ENCODE measurements around the gene ANG. TPM values are rescaled to one million over a fixed set of nuclear protein-coding genes. Genes with fewer than 3 reads are reported as not detected.
"Not testable (repeated sequence)": the region's sequence is repeated elsewhere in the genome, so short reads cannot be mapped to it uniquely, and the experiment has no call there.

The ANG gene
- total RNA-seq (7.8 TPM), polyA plus RNA-seq (47.3 TPM)

DNA sequence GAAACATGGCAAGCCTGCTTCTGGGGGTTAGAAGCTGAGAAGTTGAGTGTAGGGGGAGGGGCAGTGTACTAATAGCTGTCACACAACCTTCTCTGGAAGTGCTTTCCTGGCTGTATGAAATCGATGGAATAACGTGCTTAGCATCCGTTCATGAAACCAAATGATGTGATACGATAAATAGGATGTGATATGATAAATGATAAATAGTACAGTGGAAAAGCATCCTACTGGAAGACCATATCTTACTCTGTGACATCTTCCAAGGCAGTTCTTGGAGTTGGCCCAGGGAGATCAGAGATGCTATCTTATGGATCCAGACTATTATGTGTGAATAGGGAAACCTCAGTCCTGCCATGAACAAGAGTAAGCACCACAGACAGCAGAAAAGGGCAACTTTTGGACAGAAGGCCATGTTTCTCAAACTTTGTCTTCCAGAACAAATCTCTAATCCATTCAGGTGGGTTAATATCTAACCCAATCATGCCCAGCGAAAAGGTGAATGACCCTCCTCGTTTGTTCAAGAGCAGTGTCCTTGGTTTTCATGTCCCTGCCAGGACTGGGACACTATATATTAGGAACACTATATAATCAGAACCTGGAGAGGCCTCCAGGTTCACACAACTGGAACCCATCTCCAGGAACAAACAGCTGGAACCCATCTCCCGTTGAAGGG, at the start of gene ANG:
TSS of gene ANG (plus strand) at position 598 of the 673 bp plus-strand sequence. CDS start 4,801 bp downstream, outside the sequence.
- WGBS, result 78% methylated on average over 7 of the region's 7 CpGs
- Histone ChIP-seq H3K4me1 (ENCODE audit: insufficient read depth) (no peaks in the 10 kb centered on the region), H3K4me3 (ENCODE audit: low read depth, low read length) (no peak within 1 kb of the TSS)

DNA sequence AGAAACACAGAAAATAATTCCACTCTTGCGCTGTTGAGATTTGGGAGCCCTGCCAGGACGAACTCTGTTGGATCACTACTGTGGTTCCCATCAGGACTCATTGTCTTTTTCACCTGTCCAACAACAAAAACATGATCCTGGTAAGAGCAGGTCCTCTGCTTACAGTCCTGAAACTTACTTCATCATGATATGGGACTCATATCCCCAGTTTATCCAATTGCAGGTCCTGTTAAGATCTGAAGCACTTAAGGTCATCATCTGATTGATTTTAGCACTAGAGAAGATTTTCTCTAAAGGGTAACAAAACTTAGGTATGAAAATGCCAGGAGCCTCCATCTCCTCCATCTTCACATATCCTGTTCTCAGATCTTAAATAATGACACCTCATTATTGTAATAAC, 47.0 kb upstream of the ANG start, which contains the start of gene OR6S1:
TSS of gene OR6S1 (minus strand) at position 101 of the 400 bp plus-strand sequence. CDS start at position 101, 0 bp downstream.
- WGBS, result 84% methylated on average over 2 of the region's 2 CpGs
- H3K36me3 ChIP-seq (ENCODE audit: insufficient read depth), result no peaks in the 10 kb centered on the region
- H3K4me3 ChIP-seq (ENCODE audit: low read depth, low read length), result no peak within 1 kb of the TSS
- no peak within 1 kb of the TSS for H3K27ac ChIP-seq (ENCODE audit: low read depth)
- no peaks in the 10 kb centered on the region for H3K4me1 ChIP-seq (ENCODE audit: insufficient read depth)
- DNase-seq (ENCODE audit: extremely low spot score), result no peak

More for the DNA sequence above, at the start of gene ANG:
- no peak for DNase-seq (ENCODE audit: extremely low spot score)
- Histone ChIP-seq H3K36me3 (ENCODE audit: insufficient read depth) (no peaks in the 10 kb centered on the region), H3K27ac (ENCODE audit: low read depth) (no peak within 1 kb of the TSS)

DNA sequence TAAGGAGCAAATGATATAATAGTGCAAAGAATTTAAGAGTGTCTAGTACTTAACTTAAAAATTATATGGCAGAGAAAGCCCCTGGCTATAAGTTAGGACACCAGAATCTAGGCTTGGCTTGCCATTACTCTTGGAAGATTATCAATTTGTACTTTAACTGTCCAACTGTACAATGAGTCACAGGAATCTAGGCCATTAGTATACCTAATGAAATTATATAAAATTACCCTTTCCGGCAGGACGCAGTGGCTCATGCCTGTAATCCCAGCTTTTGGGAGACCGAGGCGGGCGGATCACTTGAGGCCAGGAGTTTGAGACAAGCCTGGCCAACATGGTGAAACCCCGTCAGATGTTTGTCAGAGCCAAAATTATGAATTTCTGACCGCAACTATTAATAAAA, 46.4 kb upstream of the ANG start:
- Histone ChIP-seq H3K4me1 (ENCODE audit: insufficient read depth) (no peaks in the 10 kb centered on the region), H3K27ac (ENCODE audit: low read depth) (no peak overlapping the region), H3K36me3 (ENCODE audit: insufficient read depth) (no peaks in the 10 kb centered on the region), H3K4me3 (ENCODE audit: low read depth, low read length) (no peak overlapping the region)
- no peak for DNase-seq (ENCODE audit: extremely low spot score)
- 85% methylated on average over 7 of the region's 7 CpGs for WGBS

DNA sequence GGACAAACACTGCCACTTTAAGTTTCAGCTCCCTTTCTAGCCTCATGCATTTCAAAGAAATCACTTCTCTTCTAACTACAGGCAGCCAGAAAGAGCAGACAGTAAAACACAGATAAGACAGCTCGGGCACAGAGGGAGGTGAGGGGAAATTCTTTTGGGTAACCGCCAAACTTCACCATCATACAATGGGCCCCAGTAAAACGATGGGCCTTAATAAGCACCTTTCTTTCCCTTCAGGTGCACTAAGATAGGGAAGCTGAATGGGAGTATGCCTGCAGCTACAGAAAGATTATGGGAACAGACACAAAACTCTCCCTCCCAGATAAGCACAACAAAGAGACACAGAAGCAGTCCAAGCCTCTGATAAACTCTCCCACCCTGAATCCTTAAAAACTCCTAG, 45.8 kb upstream of the ANG start:
- H3K4me1 ChIP-seq (ENCODE audit: insufficient read depth); H3K4me3 ChIP-seq (ENCODE audit: low read depth, low read length); H3K27ac ChIP-seq (ENCODE audit: low read depth); H3K36me3 ChIP-seq (ENCODE audit: insufficient read depth); DNase-seq (ENCODE audit: extremely low spot score): not testable (repeated sequence)
- 7% methylated on average over 3 of the region's 3 CpGs for WGBS

DNA sequence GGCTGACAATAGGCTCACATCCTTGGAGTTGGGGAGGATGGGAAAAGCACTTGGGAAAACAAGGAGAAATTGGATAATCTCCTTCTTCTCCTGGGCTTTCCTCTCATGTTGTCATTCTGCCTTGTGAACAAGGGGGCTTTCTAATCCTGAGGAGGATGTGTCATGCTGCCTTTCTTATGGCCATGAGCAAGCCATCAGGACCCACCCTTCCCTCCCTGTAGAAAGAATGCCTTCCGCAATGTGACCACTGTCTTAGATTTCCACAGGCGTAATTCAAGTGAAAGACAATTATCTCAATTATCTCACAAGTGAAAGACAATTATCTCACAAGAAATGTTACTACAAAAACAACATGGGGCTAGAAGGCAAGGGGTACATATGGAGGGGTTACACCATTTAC, 44.0 kb upstream of the ANG start:
- no peaks in the 10 kb centered on the region for H3K4me1 ChIP-seq (ENCODE audit: insufficient read depth)
- H3K36me3 ChIP-seq (ENCODE audit: insufficient read depth), result no peaks in the 10 kb centered on the region
- WGBS, result 86% methylated on average over 2 of the region's 2 CpGs
- no peak for DNase-seq (ENCODE audit: extremely low spot score)
- no peak overlapping the region for H3K4me3 ChIP-seq (ENCODE audit: low read depth, low read length)
- H3K27ac ChIP-seq (ENCODE audit: low read depth), result no peak overlapping the region

DNA sequence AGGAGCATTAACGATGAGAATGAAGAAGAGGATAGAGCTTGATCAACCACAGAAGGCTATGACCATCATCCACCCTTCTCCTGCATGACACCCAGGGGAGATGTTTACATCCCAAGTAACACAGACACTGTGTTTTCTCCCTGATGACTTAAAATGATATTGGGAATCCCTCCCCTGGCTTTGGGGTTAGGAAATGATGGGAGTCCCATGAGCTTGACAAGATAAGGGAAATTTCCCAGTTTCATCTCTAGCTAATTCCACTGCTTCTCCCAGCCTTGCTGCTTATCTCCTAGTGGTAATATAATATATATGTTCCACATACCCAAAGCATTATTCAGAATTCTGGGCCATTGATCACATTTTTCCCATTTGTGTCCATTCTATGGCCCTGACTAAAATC, 43.1 kb upstream of the ANG start:
- DNase-seq (ENCODE audit: extremely low spot score), result no peak
- Histone ChIP-seq H3K4me1 (ENCODE audit: insufficient read depth) (no peaks in the 10 kb centered on the region), H3K36me3 (ENCODE audit: insufficient read depth) (no peaks in the 10 kb centered on the region), H3K27ac (ENCODE audit: low read depth) (no peak overlapping the region), H3K4me3 (ENCODE audit: low read depth, low read length) (no peak overlapping the region)
- WGBS, result 92% methylated on average over 1 of the region's 1 CpG

DNA sequence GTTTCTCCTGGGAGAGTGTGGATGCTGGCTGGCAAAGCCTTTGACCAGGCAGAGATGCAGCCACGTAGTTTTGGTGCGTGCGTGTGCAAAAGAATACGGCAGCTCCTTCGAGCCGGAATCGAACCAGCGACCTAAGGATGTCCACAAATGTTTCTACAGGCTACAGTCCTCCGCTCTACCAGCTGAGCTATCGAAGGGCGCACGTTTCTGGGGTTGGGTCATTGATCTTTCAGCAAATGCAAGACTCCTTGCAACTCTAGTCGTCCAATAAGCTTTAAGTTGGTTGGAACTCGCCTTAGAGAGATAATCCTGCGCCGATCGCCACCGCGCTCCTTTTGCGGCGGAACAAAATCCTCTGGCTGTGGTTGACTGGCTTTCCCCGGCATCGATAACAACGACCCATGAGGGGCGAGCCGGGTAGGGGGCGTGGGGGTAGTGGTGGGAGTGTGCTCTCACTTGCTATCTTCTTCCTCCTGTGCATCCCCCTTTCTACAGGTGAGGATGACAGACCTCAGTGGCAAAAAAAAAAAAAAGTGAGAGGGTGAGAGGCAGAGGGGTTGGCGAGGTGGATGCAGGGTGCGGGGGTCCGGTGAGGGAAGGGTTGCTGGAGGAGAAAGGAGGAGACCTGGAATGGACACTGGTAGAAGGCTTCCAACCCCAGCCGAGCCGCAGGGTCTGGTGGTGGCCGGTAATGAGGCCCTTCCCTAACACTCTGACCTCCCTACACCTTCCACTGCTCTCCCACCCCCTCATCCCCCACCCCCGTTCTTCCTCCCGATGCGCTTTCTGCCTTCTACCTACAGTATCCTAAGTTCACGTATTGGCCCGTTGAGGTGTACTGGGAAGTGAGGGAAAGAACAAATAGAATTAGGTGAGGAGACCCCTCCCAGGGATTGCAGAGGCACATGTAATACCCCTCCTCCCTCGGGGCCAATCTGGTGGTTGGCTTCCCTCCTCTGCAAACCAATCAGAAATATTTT, 35.3 kb upstream of the ANG start:
- WGBS, result 2% methylated on average over 39 of the region's 39 CpGs
- no peak for DNase-seq (ENCODE audit: extremely low spot score)
- no peak overlapping the region for H3K27ac ChIP-seq (ENCODE audit: low read depth)
- H3K4me3 ChIP-seq (ENCODE audit: low read depth, low read length), result no peak overlapping the region
- no peaks in the 10 kb centered on the region for H3K4me1 ChIP-seq (ENCODE audit: insufficient read depth)
- no peaks in the 10 kb centered on the region for H3K36me3 ChIP-seq (ENCODE audit: insufficient read depth)

DNA sequence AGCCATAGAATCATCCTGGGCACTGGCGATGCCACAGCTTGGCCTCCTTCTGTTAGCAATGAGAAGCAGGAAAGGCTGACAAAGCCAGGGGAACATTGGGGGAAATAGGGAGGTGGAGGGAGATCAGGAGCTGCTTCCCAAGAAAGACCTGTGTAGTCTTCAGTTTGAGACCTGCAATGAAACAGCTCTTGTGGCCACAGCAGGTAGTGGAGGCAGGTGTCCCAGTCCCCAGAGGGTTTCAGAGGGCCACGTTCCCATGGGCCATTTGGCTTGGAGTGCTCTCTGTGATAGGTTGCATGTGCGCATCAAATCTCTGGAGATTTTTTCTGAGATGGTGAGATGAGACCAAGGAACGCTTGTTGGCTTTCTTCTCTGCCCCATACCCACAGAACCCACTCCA, 32.7 kb upstream of the ANG start:
- H3K4me3 ChIP-seq (ENCODE audit: low read depth, low read length), result no peak overlapping the region
- no peak for DNase-seq (ENCODE audit: extremely low spot score)
- WGBS, result 83% methylated on average over 4 of the region's 4 CpGs
- no peak overlapping the region for H3K27ac ChIP-seq (ENCODE audit: low read depth)
- no peaks in the 10 kb centered on the region for H3K4me1 ChIP-seq (ENCODE audit: insufficient read depth)
- no peaks in the 10 kb centered on the region for H3K36me3 ChIP-seq (ENCODE audit: insufficient read depth)

DNA sequence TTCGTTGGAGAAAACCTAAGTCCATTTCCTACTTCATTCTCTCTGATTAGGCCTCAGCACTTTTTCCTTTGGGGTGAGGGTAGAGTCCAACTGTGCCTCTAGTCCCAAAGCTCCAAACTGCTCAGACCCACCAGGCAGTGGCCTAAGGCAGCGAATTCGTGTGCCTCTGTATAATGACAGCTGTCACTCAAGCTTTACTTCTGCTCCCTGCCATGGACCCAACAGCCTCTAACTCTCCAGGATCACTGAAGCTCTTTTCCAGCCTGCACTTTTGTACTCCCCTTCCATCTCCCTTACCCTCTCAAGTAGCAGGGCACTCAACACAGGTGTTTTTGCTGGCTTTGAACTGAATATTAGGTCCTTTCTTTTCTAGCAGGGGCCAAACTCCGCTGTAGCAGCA, 32.3 kb upstream of the ANG start:
- H3K27ac ChIP-seq (ENCODE audit: low read depth), result no peak overlapping the region
- H3K36me3 ChIP-seq (ENCODE audit: insufficient read depth), result no peaks in the 10 kb centered on the region
- DNase-seq (ENCODE audit: extremely low spot score), result no peak
- WGBS, result 76% methylated on average over 4 of the region's 4 CpGs
- H3K4me3 ChIP-seq (ENCODE audit: low read depth, low read length), result no peak overlapping the region
- H3K4me1 ChIP-seq (ENCODE audit: insufficient read depth), result no peaks in the 10 kb centered on the region

DNA sequence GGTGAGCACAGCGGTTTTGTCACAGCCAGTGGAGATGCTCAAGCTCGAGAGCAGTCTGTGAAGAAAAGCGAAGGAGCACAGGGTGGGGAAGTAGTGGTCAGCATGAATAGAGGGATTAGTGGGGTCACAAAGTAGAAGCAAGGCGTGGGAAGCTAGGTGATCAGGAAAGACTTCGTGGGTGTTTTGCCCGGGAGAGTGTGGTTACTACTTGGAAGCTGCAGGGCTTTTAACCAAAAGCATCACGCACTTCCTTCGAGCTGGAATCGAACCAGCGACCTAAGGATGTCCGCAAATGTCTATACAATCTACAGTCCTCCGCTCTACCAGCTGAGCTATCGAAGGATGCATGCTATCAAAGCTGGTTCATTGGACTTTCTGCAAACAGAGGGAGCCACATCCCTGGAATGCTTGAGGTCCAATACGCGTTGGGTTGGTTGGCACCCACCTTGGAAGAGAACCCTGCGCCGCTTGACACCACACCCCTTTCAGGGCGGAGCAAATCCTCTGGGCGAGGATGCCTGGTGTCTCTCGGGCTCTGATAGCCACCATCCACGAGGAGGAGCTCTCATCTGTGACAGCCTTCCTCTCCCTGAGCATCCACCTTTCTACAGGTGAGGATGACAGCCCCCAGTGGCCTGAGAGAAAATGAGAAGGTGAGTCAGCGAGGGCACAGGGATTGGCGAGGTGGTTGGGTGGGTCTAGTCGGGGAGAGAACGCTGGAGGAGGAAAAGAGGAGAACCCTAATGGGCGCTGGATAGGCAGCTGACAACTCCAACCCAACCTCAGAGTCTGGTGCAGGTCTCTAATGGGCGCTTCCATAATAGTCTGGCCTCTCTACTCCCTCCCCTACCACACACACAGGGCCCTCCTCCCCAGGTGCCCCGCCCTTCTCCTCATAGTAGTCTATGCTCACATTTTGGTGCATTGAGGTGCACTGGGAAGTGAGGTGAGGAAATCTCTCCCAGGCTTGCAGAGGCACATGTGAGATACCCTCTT, 31.1 kb upstream of the ANG start:
- no peak for DNase-seq (ENCODE audit: extremely low spot score)
- WGBS, result 25% methylated on average over 28 of the region's 28 CpGs
- H3K4me1 ChIP-seq (ENCODE audit: insufficient read depth), result no peaks in the 10 kb centered on the region
- no peak overlapping the region for H3K4me3 ChIP-seq (ENCODE audit: low read depth, low read length)
- H3K27ac ChIP-seq (ENCODE audit: low read depth), result no peak overlapping the region
- no peaks in the 10 kb centered on the region for H3K36me3 ChIP-seq (ENCODE audit: insufficient read depth)

DNA sequence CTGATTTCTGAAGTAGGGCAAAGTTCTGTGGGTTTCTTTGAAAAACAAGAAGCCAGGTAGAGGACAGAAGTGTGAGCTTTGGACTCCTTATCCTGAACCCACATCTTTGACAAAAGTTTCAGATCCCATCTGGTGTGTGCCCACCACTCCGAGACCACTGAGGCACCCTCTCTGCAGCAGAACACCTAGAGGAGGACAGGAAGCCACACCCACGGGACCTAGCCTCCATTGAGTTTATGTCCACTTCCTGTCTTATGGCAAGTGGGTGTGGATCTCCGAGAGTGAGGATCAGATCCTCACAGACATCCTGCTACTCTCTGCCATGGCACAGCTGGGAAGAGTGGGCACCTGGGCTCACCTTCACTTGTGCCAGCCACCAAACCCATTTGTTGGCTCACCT, 30.3 kb upstream of the ANG start:
- no peak for DNase-seq (ENCODE audit: extremely low spot score)
- Histone ChIP-seq H3K4me3 (ENCODE audit: low read depth, low read length) (no peak overlapping the region), H3K4me1 (ENCODE audit: insufficient read depth) (no peaks in the 10 kb centered on the region), H3K36me3 (ENCODE audit: insufficient read depth) (no peaks in the 10 kb centered on the region), H3K27ac (ENCODE audit: low read depth) (no peak overlapping the region)
- 70% methylated on average over 3 of the region's 3 CpGs for WGBS

DNA sequence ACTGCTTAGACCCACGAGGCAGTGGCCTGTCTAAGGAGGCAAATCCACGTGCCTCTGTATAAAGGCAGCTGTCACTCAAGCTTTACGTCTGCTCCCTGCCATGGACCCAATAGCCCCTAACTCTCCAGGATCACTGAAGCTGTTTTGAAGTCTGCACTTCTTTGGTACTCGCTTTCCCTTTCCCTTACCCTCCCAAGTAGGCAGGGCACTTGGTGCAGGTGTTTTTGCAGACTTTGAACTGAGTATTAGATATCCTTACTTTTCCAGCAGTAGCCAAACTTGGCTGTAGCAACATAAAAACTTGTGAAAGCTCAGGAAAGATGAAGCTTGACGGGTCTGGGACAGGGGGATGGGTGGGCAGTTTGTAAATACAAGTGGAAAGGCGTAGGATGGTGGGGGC, 29.2 kb upstream of the ANG start:
- Histone ChIP-seq H3K4me3 (ENCODE audit: low read depth, low read length) (no peak overlapping the region), H3K27ac (ENCODE audit: low read depth) (no peak overlapping the region), H3K36me3 (ENCODE audit: insufficient read depth) (no peaks in the 10 kb centered on the region), H3K4me1 (ENCODE audit: insufficient read depth) (no peaks in the 10 kb centered on the region)
- no peak for DNase-seq (ENCODE audit: extremely low spot score)
- 67% methylated on average over 6 of the region's 6 CpGs for WGBS

DNA sequence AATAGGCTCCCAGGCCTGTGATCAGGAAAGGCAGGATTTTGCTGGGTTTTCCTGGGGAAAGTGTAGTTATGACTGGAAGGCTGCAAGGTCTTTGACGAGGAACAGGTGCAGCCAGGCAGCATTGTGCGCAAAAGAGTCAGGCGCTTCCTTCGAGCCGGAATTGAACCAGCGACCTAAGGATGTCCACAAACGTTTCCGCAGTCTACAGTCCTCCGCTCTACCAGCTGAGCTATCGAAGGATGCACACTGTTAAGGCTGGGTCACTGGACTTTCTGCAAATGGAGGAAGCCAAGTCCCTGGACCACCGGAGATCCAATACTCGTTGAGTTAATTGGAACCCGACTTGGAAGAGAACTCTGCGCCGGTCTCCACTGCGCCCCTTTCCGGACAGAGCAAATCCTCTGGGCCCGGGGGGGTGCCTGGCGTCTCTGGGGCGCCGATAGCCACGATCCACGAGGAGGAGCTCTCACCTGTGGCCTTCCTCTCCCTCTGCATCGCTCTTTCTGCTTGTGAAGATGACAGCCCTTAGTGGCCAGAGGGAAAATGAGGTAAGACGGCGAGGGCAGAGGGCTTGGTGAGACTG, 28.7 kb upstream of the ANG start:
- H3K27ac ChIP-seq (ENCODE audit: low read depth), result no peak overlapping the region
- H3K36me3 ChIP-seq (ENCODE audit: insufficient read depth), result no peaks in the 10 kb centered on the region
- DNase-seq (ENCODE audit: extremely low spot score), result no peak
- 59% methylated on average over 26 of the region's 26 CpGs for WGBS
- H3K4me3 ChIP-seq (ENCODE audit: low read depth, low read length), result no peak overlapping the region
- no peaks in the 10 kb centered on the region for H3K4me1 ChIP-seq (ENCODE audit: insufficient read depth)
